Panc1 (cell line): ENCODE data around the gene SMTNL2. TPM values are rescaled to one million over a fixed set of nuclear protein-coding genes. Genes with fewer than 3 reads are reported as not detected.
"Not testable (repeated sequence)": the region's sequence is repeated elsewhere in the genome, so short reads cannot be mapped to it uniquely, and the experiment has no call there.

Source experiments
- ATAC-seq: fragments of 200-7000 bp; cut with Tn5 transposase; 2 replicates; pipeline ENCODE4 v1.9.1; 2020; ENCODE audit warnings: mild to moderate bottlenecking, moderate library complexity
- BruUV-seq: library from RNA; stranded (reverse); fragments of 400-500 nt; replicated peaks from 2 replicates; lab custom pipeline; 2021; lab: Mats Ljungman, UMichigan
- CTCF ChIA-PET: fragments of 300-600 bp; sonication (Branson Sonifier 250); formaldehyde crosslinking; loops from one replicate; lab custom pipeline; 2022; ENCODE audit warnings: antibody characterized with exemption; lab: Charles Lee
- POLR2A ChIA-PET: fragments of 300-600 bp; sonication (Branson Sonifier 250); formaldehyde crosslinking; loops from one replicate; lab custom pipeline; 2022; ENCODE audit warnings: antibody characterized with exemption; lab: Charles Lee
- DNase-seq: peaks from one replicate; pipeline ENCODE4 v3.0.0-alpha.2; 2010; ENCODE audit warnings: low read depth, low spot score
- H3K27ac ChIP-seq: 2 replicates; pipeline ENCODE4 v1.5.1; 2011; ENCODE audit warnings: mild to moderate bottlenecking, low read length, inconsistent platforms
- H3K27me3 ChIP-seq: fragments of 200-500 bp; sonication (Bioruptor generic); 2 replicates; pipeline ENCODE4 v1.6.0; 2014; ENCODE audit warnings: low read length, inconsistent platforms; ENCODE audit not compliant: control insufficient read depth, insufficient read depth
- H3K36me3 ChIP-seq: fragments of 200-500 bp; sonication (Bioruptor generic); 2 replicates; pipeline ENCODE4 v1.5.1; 2014; ENCODE audit warnings: inconsistent platforms, mild to moderate bottlenecking, low read length, moderate library complexity; ENCODE audit not compliant: control insufficient read depth, insufficient read depth
- H3K4me1 ChIP-seq: 2 replicates; pipeline ENCODE4 v1.5.1; 2011; ENCODE audit warnings: inconsistent platforms, mild to moderate bottlenecking, low read length, moderate library complexity; ENCODE audit not compliant: control insufficient read depth, insufficient read depth
- H3K4me3 ChIP-seq, 2 experiments: 2 replicates each; pipeline ENCODE4 v1.5.1; 2011 to 2012; ENCODE audit warnings: low read depth in 2 of 2, low read length in 2 of 2, mild to moderate bottlenecking in 2 of 2, inconsistent platforms in 1 of 2, moderate library complexity in 1 of 2
- H3K9me3 ChIP-seq: fragments of 200-500 bp; sonication (Bioruptor generic); 2 replicates; pipeline ENCODE4 v1.5.1; 2014; ENCODE audit warnings: low read depth, mild to moderate bottlenecking, inconsistent platforms, low read length, moderate library complexity; ENCODE audit not compliant: control insufficient read depth, insufficient read depth
- POLR2AphosphoS5 ChIP-seq: IDR thresholded peaks from 2 replicates; pipeline ENCODE4 v1.6.1; 2012; ENCODE audit warnings: mild to moderate bottlenecking, low read depth, low read length, moderate library complexity
- SIN3A ChIP-seq: IDR thresholded peaks from 2 replicates; pipeline ENCODE4 v1.6.1; 2012; ENCODE audit warnings: low read depth, mild to moderate bottlenecking, low read length, moderate library complexity, borderline replicate concordance; ENCODE audit not compliant: insufficient read depth
- TCF7L2 ChIP-seq: IDR thresholded peaks from 2 replicates; pipeline ENCODE4 v1.6.1; 2011; ENCODE audit warnings: mild to moderate bottlenecking, low read depth, low read length, inconsistent platforms
- in situ Hi-C: cut with HindIII; loops from 2 replicates; pipeline ENCODE4 v1.10.0; 2016; ENCODE audit warnings: low sequenced_read_pairs, low pct_unique_long_range_greater_than_20kb
- intact Hi-C: fragments of 100-400 bp; cut with micrococcal nuclease; formaldehyde crosslinking; loops from one replicate; pipeline ENCODE4 v1.10.0; 2022; ENCODE audit not compliant: unreplicated experiment
- total RNA-seq: library from RNA; stranded (reverse); gene quantifications from one replicate; pipeline ENCODE4 v1.2.1, GENCODE V29; 2021; ENCODE audit not compliant: unreplicated experiment
- TF ChIP-seq, protein P1 (sequence below), 2 experiments: IDR thresholded peaks; 2 replicates each; pipeline ENCODE4 v1.6.1; 2011 to 2012; ENCODE audit warnings: low read depth in 2 of 2, control low read depth in 1 of 2, low read length in 1 of 2, mild to moderate bottlenecking in 1 of 2, moderate library complexity in 1 of 2; ENCODE audit not compliant: insufficient read depth in 1 of 2
- TF ChIP-seq, protein P2 (sequence below): fragments of 450-650 bp; IDR thresholded peaks from 2 replicates; pipeline ENCODE4 v1.5.1; 2017; ENCODE audit warnings: mild to moderate bottlenecking

Gene SMTNL2
- total RNA-seq, 1 experiment from 2014 or later = not detected

DNA sequence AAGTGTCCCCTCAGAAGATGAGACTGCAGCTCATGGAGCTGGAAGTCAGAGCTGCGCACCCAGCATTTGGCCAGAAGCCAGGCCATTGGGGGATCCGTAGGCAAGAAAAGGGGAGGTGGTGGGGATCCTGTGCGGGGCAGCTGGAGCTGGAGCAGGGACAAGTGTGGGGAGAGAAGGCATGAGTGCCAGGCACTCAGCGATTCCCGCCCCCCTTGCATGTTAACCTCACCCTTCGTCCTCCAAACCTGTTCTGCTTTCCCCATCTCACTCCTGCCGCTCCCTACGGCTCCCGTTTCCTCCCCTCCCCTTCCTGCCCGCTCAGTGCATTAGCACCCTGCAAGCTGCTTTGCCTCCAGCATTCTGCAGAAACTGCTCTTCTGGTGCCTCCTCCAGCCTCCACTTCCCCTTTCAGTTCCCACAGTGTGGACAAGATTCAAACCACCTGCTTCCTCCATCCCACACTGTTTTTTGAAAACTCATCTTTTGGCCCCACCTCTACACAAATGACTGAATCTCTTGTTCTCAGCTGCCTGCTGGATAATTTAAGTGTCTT, 51.6 kb downstream of the SMTNL2 start:
- no peak for ATAC-seq
- in situ Hi-C loops (no loop called here), intact Hi-C loops (no loop called here)
- no peak overlapping the region for H3K4me3 ChIP-seq
- TF ChIP-seq POLR2AphosphoS5 (no peak), TCF7L2 (no peak), SIN3A (no peak)
- TF ChIP-seq, protein P1, sequence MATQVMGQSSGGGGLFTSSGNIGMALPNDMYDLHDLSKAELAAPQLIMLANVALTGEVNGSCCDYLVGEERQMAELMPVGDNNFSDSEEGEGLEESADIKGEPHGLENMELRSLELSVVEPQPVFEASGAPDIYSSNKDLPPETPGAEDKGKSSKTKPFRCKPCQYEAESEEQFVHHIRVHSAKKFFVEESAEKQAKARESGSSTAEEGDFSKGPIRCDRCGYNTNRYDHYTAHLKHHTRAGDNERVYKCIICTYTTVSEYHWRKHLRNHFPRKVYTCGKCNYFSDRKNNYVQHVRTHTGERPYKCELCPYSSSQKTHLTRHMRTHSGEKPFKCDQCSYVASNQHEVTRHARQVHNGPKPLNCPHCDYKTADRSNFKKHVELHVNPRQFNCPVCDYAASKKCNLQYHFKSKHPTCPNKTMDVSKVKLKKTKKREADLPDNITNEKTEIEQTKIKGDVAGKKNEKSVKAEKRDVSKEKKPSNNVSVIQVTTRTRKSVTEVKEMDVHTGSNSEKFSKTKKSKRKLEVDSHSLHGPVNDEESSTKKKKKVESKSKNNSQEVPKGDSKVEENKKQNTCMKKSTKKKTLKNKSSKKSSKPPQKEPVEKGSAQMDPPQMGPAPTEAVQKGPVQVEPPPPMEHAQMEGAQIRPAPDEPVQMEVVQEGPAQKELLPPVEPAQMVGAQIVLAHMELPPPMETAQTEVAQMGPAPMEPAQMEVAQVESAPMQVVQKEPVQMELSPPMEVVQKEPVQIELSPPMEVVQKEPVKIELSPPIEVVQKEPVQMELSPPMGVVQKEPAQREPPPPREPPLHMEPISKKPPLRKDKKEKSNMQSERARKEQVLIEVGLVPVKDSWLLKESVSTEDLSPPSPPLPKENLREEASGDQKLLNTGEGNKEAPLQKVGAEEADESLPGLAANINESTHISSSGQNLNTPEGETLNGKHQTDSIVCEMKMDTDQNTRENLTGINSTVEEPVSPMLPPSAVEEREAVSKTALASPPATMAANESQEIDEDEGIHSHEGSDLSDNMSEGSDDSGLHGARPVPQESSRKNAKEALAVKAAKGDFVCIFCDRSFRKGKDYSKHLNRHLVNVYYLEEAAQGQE (IDR thresholded peaks at IDR 0.05; ENCODE audit: insufficient read depth in 1 of 2, low read depth in 2 of 2, low read length in 1 of 2) = no peak
- TF ChIP-seq, protein P2, sequence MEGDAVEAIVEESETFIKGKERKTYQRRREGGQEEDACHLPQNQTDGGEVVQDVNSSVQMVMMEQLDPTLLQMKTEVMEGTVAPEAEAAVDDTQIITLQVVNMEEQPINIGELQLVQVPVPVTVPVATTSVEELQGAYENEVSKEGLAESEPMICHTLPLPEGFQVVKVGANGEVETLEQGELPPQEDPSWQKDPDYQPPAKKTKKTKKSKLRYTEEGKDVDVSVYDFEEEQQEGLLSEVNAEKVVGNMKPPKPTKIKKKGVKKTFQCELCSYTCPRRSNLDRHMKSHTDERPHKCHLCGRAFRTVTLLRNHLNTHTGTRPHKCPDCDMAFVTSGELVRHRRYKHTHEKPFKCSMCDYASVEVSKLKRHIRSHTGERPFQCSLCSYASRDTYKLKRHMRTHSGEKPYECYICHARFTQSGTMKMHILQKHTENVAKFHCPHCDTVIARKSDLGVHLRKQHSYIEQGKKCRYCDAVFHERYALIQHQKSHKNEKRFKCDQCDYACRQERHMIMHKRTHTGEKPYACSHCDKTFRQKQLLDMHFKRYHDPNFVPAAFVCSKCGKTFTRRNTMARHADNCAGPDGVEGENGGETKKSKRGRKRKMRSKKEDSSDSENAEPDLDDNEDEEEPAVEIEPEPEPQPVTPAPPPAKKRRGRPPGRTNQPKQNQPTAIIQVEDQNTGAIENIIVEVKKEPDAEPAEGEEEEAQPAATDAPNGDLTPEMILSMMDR = no peak
- no peak overlapping the region for H3K27ac ChIP-seq
- no peaks in the 10 kb centered on the region for H3K27me3 ChIP-seq
- no TSS peak for BruUV-seq
- DNase-seq = no peak
- no peaks in the 10 kb centered on the region for H3K36me3 ChIP-seq
- no peaks in the 10 kb centered on the region for H3K4me1 ChIP-seq
- CTCF ChIA-PET = no interaction called here
- H3K9me3 ChIP-seq = no peaks in the 10 kb centered on the region
- POLR2A ChIA-PET = no interaction called here

DNA sequence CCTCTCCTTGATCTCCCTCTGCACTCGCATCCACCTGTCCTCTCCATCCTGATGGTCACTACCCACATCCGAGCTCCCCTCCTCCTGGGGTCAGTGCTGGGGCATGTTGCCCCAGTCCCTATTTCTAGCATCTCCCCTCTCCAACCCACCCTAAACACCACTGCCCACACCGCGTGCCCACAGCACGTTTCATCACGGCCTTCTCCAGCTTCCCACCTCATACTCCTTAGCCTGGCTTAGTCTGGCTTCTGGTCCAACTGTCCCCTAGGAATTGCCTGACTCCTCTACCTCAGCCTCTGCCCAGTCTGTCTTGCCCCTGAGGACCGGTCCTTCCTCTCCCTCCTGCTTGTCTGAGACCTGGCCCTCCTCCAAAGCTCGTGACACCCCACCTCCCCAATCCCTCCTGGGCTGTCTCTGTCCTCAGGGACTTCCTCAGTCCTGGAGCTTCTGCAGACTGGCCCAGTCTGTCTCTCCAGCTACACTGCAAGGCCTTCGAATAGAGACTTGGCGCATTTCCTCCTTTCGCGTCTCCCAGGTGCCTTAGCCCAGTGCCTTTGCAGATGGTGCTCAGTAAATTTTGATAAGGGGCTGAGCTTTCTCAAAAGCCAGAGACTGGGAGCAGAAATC, 52.3 kb downstream of the SMTNL2 start:
- CTCF ChIA-PET = no interaction called here
- no peak for DNase-seq
- no peaks in the 10 kb centered on the region; the same call in 1 of the 2 replicates for H3K27me3 ChIP-seq
- no peak for ATAC-seq
- H3K36me3 ChIP-seq = no peaks in the 10 kb centered on the region
- intact Hi-C loops (no loop called here), in situ Hi-C loops (no loop called here)
- POLR2A ChIA-PET = interaction anchor here (0.6 kb wide), 1 partner anchor 273 kb away, joined by 5 read pairs; no protein-coding TSS in a partner anchor
- no TSS peak for BruUV-seq
- no peak overlapping the region for H3K27ac ChIP-seq
- TF ChIP-seq TCF7L2 (no peak), POLR2AphosphoS5 (no peak), SIN3A (no peak)
- TF ChIP-seq, protein P2 = no peak
- TF ChIP-seq, protein P1 (IDR thresholded peaks at IDR 0.05; ENCODE audit: insufficient read depth in 1 of 2, low read depth in 2 of 2, low read length in 1 of 2) = no peak
- H3K9me3 ChIP-seq = no peaks in the 10 kb centered on the region
- H3K4me1 ChIP-seq = no peaks in the 10 kb centered on the region
- no peak overlapping the region for H3K4me3 ChIP-seq

DNA sequence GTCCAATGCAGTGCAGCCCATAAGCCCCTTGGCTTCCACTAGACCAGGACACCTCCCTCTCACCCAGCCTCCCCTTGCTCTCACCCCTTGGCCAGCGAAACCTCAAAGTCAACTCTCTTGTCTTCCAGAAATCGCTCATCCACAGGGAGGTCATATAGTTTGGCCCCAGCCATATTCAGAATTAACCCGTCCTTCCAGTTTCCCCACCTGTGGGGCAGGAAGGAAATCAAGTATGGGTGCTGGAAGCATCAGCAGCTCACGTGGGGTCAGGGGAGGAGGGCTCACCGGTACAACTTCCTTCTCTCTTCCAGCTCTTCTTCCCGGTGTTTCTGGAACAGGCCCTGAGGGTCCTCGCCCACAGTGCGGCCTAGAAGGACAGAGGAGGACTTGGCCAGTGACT, 54.4 kb downstream of the SMTNL2 start:
- H3K27me3 ChIP-seq, H3K9me3 ChIP-seq, H3K4me1 ChIP-seq, H3K4me3 ChIP-seq, CTCF ChIA-PET, intact Hi-C loops, H3K36me3 ChIP-seq, BruUV-seq, ATAC-seq, DNase-seq, POLR2A ChIA-PET, H3K27ac ChIP-seq, in situ Hi-C loops: not testable (repeated sequence)
